GM12892 (cell line): ENCODE results near the gene HOXC10.

Source experiments
- POLR2A ChIP-seq: IDR thresholded peaks from 2 replicates; pipeline ENCODE4 v1.6.1; 2011; ENCODE audit warnings: low read depth, low read length, control low read depth
- POLR2AphosphoS5 ChIP-seq: IDR thresholded peaks from 2 replicates; pipeline ENCODE4 v1.6.1; 2011; ENCODE audit warnings: low read depth, low read length, control low read depth

DNA sequence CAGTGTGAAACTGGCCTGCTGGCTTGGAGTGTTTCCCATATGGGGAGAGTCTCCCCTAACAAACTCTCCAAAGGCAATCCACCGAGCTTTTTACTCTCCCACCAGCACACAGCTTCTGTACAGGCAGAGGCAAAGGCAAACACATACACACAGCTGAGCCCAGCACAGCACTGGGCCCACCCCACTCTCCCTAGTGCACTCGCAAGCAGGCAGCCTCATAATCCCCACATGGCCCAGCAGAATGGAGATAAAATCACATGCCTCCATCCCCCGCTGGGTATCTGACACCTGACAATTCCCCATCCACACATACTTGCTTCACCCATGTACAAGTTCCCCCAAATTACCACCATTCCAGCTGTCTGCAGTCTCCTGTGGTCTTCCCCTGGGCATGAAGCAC, 26.8 kb upstream of the HOXC10 start:
- no peak for TF ChIP-seq POLR2A
- TF ChIP-seq POLR2AphosphoS5: no peak
